Sigmoid colon (tissue), 7 donors: ENCODE results near the gene COA1. TPM values are rescaled to one million over a fixed set of nuclear protein-coding genes. Genes with fewer than 3 reads are reported as not detected.

Source experiments
- DNase-seq: peaks from one replicate; pipeline ENCODE4 v3.0.0-alpha.2; 2019
- H3K27ac ChIP-seq, 4 donors: fragments of 200-600 bp; sonication (generic); one replicate each; pipeline ENCODE4 v1.5.1; 2016 to 2019; ENCODE audit warnings: mild to moderate bottlenecking in 1 of 4
- H3K27me3 ChIP-seq, 3 donors: fragments of 200-600 bp; sonication (generic); one replicate each; pipeline ENCODE4 v1.5.1; 2019; ENCODE audit warnings: mild to moderate bottlenecking in 1 of 3
- H3K36me3 ChIP-seq, 4 donors: fragments of 200-600 bp; sonication (generic); one replicate each; pipeline ENCODE4 v1.5.1; 2016 to 2019
- H3K4me1 ChIP-seq, 4 donors: fragments of 200-600 bp; sonication (generic); one replicate each; pipeline ENCODE4 v1.5.1; 2017 to 2019
- H3K4me3 ChIP-seq, 4 donors: fragments of 200-600 bp; sonication (generic); one replicate each; pipeline ENCODE4 v1.5.1; 2017 to 2019; ENCODE audit warnings: mild to moderate bottlenecking in 2 of 4, moderate library complexity in 1 of 4
- H3K9me3 ChIP-seq, 4 donors: fragments of 200-600 bp in 3 of 4; sonication (generic) in 3 of 4; one replicate each; pipeline versions ENCODE4 v1.5.1 to v1.6.1; 2013 to 2019
- EP300 ChIP-seq, 4 donors: sonication (generic); formaldehyde crosslinking; IDR thresholded peaks; one replicate each; pipeline ENCODE4 v1.6.1; 2017; ENCODE audit warnings: antibody characterized with exemption in 4 of 4
- POLR2A ChIP-seq, 2 donors: fragments of 450-650 bp; IDR thresholded peaks; one replicate each; pipeline ENCODE4 v1.6.1; 2016; ENCODE audit warnings: antibody characterized with exemption in 2 of 2, mild to moderate bottlenecking in 2 of 2, moderate library complexity in 2 of 2
- POLR2AphosphoS5 ChIP-seq, 4 donors: sonication (generic); formaldehyde crosslinking; IDR thresholded peaks; one replicate each; pipeline ENCODE4 v1.6.1; 2017; ENCODE audit warnings: antibody characterized with exemption in 4 of 4
- WGBS, 2 donors: extraction: QIAGEN DNeasy Blood & Tissue Kit; methylation state at CpG; one replicate each; pipeline ENCODE4 v1.1.7; 2013; 5-methylcytosine and 5-hydroxymethylcytosine counted together
- intact Hi-C: fragments of 100-400 bp; cut with DNase I; formaldehyde crosslinking; loops from one replicate; pipeline ENCODE4 v1.15.1; 2023
- polyA plus RNA-seq, 3 donors: library from polyadenylated mRNA; stranded (reverse); fragments of 200-250 nt; gene quantifications; one replicate each; pipeline ENCODE4 v1.2.3, GENCODE V29; 2013
- total RNA-seq, 4 donors: library from RNA; depleted of rRNA; stranded (reverse); fragments of >200 nt; gene quantifications; one replicate each; pipeline ENCODE4 v1.1.0, GENCODE V29; 2016
- TF ChIP-seq, protein P1 (sequence below), 4 experiments: fragments of 450-650 bp in 3 of 4; fragments of 200-600 bp in 1 of 4; IDR thresholded peaks; one replicate each; pipeline ENCODE4 v1.5.1; 2016 to 2019; ENCODE audit warnings: antibody characterized with exemption in 4 of 4, mild to moderate bottlenecking in 3 of 4, moderate library complexity in 2 of 4
- donor health status: healthy with polysubstance abuse.
- donor health status: Bipolar disorder and iron deficiency.
- donor health status: healthy.

COA1 gene
- total and polyA plus RNA-seq, 7 donors: 31.2 to 61.2 (median 42.6) TPM

- H3K4me3 ChIP-seq: no peak overlapping the region
- no peak for DNase-seq
- no peaks in the 10 kb centered on the region for H3K27me3 ChIP-seq
- no peaks in the 10 kb centered on the region for H3K36me3 ChIP-seq
- no peak overlapping the region for H3K27ac ChIP-seq
- TF ChIP-seq EP300 (IDR thresholded peaks at IDR 0.05) (no peak), POLR2A (IDR thresholded peaks at IDR 0.05) (no peak), POLR2AphosphoS5 (IDR thresholded peaks at IDR 0.05) (no peak)
- TF ChIP-seq, protein P1, sequence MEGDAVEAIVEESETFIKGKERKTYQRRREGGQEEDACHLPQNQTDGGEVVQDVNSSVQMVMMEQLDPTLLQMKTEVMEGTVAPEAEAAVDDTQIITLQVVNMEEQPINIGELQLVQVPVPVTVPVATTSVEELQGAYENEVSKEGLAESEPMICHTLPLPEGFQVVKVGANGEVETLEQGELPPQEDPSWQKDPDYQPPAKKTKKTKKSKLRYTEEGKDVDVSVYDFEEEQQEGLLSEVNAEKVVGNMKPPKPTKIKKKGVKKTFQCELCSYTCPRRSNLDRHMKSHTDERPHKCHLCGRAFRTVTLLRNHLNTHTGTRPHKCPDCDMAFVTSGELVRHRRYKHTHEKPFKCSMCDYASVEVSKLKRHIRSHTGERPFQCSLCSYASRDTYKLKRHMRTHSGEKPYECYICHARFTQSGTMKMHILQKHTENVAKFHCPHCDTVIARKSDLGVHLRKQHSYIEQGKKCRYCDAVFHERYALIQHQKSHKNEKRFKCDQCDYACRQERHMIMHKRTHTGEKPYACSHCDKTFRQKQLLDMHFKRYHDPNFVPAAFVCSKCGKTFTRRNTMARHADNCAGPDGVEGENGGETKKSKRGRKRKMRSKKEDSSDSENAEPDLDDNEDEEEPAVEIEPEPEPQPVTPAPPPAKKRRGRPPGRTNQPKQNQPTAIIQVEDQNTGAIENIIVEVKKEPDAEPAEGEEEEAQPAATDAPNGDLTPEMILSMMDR (IDR thresholded peaks at IDR 0.05): no peak
- WGBS, 2 donors: 87 to 90% methylated on average over 4 of the region's 4 CpGs
- no peaks in the 10 kb centered on the region for H3K9me3 ChIP-seq
- intact Hi-C loops: no loop called here
- no peaks in the 10 kb centered on the region for H3K4me1 ChIP-seq
These were observed 109.9 kb downstream of the COA1 start for GRCh38 chr7:43619213-43620012.

DNA sequence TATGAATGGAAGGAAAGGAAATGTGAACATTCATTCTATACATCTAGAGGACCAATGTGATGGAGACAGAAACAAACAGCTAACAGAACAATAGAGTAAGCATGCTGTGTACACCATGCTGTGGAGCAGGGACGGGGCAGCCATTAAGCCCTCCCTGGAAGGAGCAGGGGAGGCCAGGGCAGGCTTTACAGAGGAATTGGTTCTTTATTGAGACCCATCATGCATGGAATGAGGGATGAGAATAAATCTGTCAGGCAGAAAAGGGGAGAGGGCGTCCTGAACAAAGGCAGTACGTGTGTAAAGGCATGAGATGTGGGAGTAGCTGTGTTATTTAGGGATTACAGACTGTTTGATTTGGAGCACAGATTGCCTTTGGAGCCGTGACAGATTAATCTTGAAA, 111.2 kb downstream of the COA1 start:
- Histone ChIP-seq H3K4me1 (peaks cover 0 to 6% (median 5%) of the 10 kb centered on the region in 4 donors), H3K27me3 (no peaks in the 10 kb centered on the region), H3K4me3 (no peak overlapping the region), H3K36me3 (no peaks in the 10 kb centered on the region), H3K27ac (no peak overlapping the region), H3K9me3 (no peaks in the 10 kb centered on the region)
- no peak for TF ChIP-seq POLR2AphosphoS5 (IDR thresholded peaks at IDR 0.05)
- no peak for TF ChIP-seq EP300 (IDR thresholded peaks at IDR 0.05)
- TF ChIP-seq POLR2A (IDR thresholded peaks at IDR 0.05): no peak
- TF ChIP-seq, protein P1 (IDR thresholded peaks at IDR 0.05): no peak
- intact Hi-C loops: no loop called here
- DNase-seq: no peak
- WGBS, 2 donors: 74 to 80% methylated on average over 4 of the region's 4 CpGs

GRCh38 chr7:43616977-43617376, 112.3 kb downstream of the COA1 start:
- Histone ChIP-seq H3K4me3 (no peak overlapping the region), H3K36me3 (no peaks in the 10 kb centered on the region), H3K27me3 (no peaks in the 10 kb centered on the region), H3K4me1 (peaks cover 0 to 16% (median 15%) of the 10 kb centered on the region in 4 donors), H3K27ac (no peak overlapping the region), H3K9me3 (no peaks in the 10 kb centered on the region)
- DNase-seq: no peak
- intact Hi-C loops: no loop called here
- TF ChIP-seq POLR2AphosphoS5 (IDR thresholded peaks at IDR 0.05) (no peak), POLR2A (IDR thresholded peaks at IDR 0.05) (no peak), EP300 (IDR thresholded peaks at IDR 0.05) (no peak)
- TF ChIP-seq, protein P1 (IDR thresholded peaks at IDR 0.05): no peak
- WGBS, 2 donors: 95 to 98% methylated on average over 4 of the region's 4 CpGs

GRCh38 chr7:43615558-43616145, 113.7 kb downstream of the COA1 start:
- Histone ChIP-seq H3K36me3 (no peaks in the 10 kb centered on the region), H3K4me1 (peaks cover 0 to 26% (median 24%) of the 10 kb centered on the region in 4 donors), H3K9me3 (no peaks in the 10 kb centered on the region), H3K27me3 (no peaks in the 10 kb centered on the region), H3K4me3 (no peak overlapping the region), H3K27ac (no peak overlapping the region)
- WGBS, 2 donors: 71 to 91% methylated on average over 7 of the region's 7 CpGs
- intact Hi-C loops: no loop called here
- DNase-seq: no peak
- TF ChIP-seq, protein P1 (IDR thresholded peaks at IDR 0.05): no peak
- TF ChIP-seq EP300 (IDR thresholded peaks at IDR 0.05) (no peak), POLR2AphosphoS5 (IDR thresholded peaks at IDR 0.05) (no peak), POLR2A (IDR thresholded peaks at IDR 0.05) (no peak)
